Measurements from ENCODE around the gene SLC2A13. TPM values are rescaled to one million over a fixed set of nuclear protein-coding genes. Genes with fewer than 3 reads are reported as not detected.

SLC2A13 gene
- total and polyA plus RNA-seq, 10 of the 15 experiments (the other 5 are each of a cell fraction or from before 2014, with no cell fraction given): 0.05 to 3.7 (median 0.25) TPM

DNA sequence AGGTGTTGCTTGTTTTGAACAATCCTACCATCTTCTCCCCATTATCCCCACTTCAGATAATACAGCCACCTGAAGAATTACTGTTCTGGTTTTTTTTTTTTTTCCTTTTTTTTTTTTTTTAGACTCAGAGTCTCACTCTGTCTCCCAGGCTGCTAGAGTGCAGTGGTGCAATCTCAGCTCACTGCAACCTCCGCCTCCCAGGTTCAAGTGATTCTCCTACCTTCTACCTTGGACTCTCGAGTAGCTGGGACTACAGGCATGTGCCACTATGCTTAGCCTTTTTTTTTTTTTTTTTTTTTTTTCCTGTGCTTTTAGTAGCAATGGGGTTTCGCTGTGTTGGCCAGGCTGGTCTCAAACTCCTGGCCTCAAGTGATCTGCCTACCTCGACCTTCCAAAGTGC is 306.9 kb downstream of the SLC2A13 start:
- Histone ChIP-seq H3K27ac (ENCODE audit: control insufficient read depth, insufficient read depth) (no peak overlapping the region), H3K4me1 (ENCODE audit: control insufficient read depth, insufficient read depth, low read length) (no peaks in the 10 kb centered on the region), H3K4me3 (no peak overlapping the region), H3K36me3 (ENCODE audit: control insufficient read depth in 2 of 2, insufficient read depth in 2 of 2, low read length in 1 of 2) (no peaks in the 10 kb centered on the region), H4K20me1 (ENCODE audit: control insufficient read depth, insufficient read depth) (no peaks in the 10 kb centered on the region), H3K4me2 (ENCODE audit: control insufficient read depth, insufficient read depth) (no peak overlapping the region), H3K9ac (ENCODE audit: control insufficient read depth, insufficient read depth, low read length) (no peak overlapping the region), H2AFZ (ENCODE audit: control insufficient read depth, low read depth, low read length) (no peak overlapping the region), H3K79me2 (ENCODE audit: control insufficient read depth, insufficient read depth, low read length) (no peaks in the 10 kb centered on the region), H3K9me3 (replicated peaks; ENCODE audit: control insufficient read depth, insufficient read depth, low read length) (no peaks in the 10 kb centered on the region), H3K27me3 (replicated peaks in 1 of 2; ENCODE audit: control insufficient read depth in 2 of 2, insufficient read depth in 2 of 2, low read length in 1 of 2) (no peaks in the 10 kb centered on the region)
- DNase-seq (ENCODE audit: low read depth, low spot score) (no peak), ATAC-seq (no peak), FAIRE-seq (no peak)
- CTCF ChIA-PET: interaction anchor here (1.2 to 2.2 kb wide), 3 partner anchors 9 to 194 kb away, joined by 3 to 8 read pairs (median 6); no protein-coding TSS in a partner anchor
- POLR2A ChIA-PET: no interaction called here
- no TSS peak for BruUV-seq (replicated peaks)
- SMC1A ChIA-PET (ENCODE audit: uncharacterized antibody, unreplicated experiment): interaction anchor here (0.9 to 1.3 kb wide), 3 partner anchors 12 to 125 kb away, joined by 3 read pairs; no protein-coding TSS in a partner anchor
- RAD21 ChIA-PET (ENCODE audit: unreplicated experiment): interaction anchor here (0.7 kb wide), 1 partner anchor 458 kb away, joined by 3 read pairs; no protein-coding TSS in a partner anchor
- intact Hi-C loops (cut with micrococcal nuclease; ENCODE audit: unreplicated experiment): no loop called here
- in situ Hi-C loops (cut with MboI): no loop called here
- WGBS (ENCODE audit: insufficient coverage, insufficient replicate concordance, low lambda C conversion rate, missing lambda C conversion rate): 32% methylated on average over 4 of the region's 4 CpGs
- no peak for TF ChIP-seq CEBPZ (IDR thresholded peaks at IDR 0.05; ENCODE audit: low read depth, low read length)
- no peak for TF ChIP-seq TARDBP (IDR thresholded peaks at IDR 0.05; ENCODE audit: borderline replicate concordance)
- TF ChIP-seq ZNF592 (IDR thresholded peaks at IDR 0.05): no peak
- TF ChIP-seq, protein P1, sequence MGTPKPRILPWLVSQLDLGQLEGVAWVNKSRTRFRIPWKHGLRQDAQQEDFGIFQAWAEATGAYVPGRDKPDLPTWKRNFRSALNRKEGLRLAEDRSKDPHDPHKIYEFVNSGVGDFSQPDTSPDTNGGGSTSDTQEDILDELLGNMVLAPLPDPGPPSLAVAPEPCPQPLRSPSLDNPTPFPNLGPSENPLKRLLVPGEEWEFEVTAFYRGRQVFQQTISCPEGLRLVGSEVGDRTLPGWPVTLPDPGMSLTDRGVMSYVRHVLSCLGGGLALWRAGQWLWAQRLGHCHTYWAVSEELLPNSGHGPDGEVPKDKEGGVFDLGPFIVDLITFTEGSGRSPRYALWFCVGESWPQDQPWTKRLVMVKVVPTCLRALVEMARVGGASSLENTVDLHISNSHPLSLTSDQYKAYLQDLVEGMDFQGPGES (IDR thresholded peaks at IDR 0.05): no peak
- no peak for TF ChIP-seq E2F4 (IDR thresholded peaks at IDR 0.05; ENCODE audit: low read depth, low read length)
- TF ChIP-seq, protein P2, sequence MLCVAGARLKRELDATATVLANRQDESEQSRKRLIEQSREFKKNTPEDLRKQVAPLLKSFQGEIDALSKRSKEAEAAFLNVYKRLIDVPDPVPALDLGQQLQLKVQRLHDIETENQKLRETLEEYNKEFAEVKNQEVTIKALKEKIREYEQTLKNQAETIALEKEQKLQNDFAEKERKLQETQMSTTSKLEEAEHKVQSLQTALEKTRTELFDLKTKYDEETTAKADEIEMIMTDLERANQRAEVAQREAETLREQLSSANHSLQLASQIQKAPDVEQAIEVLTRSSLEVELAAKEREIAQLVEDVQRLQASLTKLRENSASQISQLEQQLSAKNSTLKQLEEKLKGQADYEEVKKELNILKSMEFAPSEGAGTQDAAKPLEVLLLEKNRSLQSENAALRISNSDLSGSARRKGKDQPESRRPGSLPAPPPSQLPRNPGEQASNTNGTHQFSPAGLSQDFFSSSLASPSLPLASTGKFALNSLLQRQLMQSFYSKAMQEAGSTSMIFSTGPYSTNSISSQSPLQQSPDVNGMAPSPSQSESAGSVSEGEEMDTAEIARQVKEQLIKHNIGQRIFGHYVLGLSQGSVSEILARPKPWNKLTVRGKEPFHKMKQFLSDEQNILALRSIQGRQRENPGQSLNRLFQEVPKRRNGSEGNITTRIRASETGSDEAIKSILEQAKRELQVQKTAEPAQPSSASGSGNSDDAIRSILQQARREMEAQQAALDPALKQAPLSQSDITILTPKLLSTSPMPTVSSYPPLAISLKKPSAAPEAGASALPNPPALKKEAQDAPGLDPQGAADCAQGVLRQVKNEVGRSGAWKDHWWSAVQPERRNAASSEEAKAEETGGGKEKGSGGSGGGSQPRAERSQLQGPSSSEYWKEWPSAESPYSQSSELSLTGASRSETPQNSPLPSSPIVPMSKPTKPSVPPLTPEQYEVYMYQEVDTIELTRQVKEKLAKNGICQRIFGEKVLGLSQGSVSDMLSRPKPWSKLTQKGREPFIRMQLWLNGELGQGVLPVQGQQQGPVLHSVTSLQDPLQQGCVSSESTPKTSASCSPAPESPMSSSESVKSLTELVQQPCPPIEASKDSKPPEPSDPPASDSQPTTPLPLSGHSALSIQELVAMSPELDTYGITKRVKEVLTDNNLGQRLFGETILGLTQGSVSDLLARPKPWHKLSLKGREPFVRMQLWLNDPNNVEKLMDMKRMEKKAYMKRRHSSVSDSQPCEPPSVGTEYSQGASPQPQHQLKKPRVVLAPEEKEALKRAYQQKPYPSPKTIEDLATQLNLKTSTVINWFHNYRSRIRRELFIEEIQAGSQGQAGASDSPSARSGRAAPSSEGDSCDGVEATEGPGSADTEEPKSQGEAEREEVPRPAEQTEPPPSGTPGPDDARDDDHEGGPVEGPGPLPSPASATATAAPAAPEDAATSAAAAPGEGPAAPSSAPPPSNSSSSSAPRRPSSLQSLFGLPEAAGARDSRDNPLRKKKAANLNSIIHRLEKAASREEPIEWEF (IDR thresholded peaks at IDR 0.05; ENCODE audit: insufficient replicate concordance, low read depth, low read length): no peak

All from GM12878 (cell line).